ENCODE data around the gene AKT2. TPM values are rescaled to one million over a fixed set of nuclear protein-coding genes. Genes with fewer than 3 reads are reported as not detected.

AKT2 gene
- total RNA-seq, 1 experiment from 2014 or later = 2,376 TPM

GRCh38 chr19:40232479-40232878 is 52.7 kb downstream of the AKT2 start:
- Histone ChIP-seq H3K9me3 (ENCODE audit: control insufficient read depth, insufficient read depth, low read depth, low read length) (no peaks in the 10 kb centered on the region), H3K36me3 (ENCODE audit: control insufficient read depth, insufficient read depth, low read length) (peaks cover 39% of the 10 kb centered on the region), H3K4me1 (ENCODE audit: control insufficient read depth, insufficient read depth, low read length) (peaks cover 34% of the 10 kb centered on the region), H3K27ac (ENCODE audit: low read length) (no peak overlapping the region; the same call in 1 of the 2 replicates), H3K4me3 (ENCODE audit: low read depth in 2 of 2, low read length in 2 of 2) (no peak overlapping the region), H3K27me3 (ENCODE audit: control insufficient read depth, insufficient read depth, low read length) (no peaks in the 10 kb centered on the region)
- TF ChIP-seq TCF7L2 (IDR thresholded peaks at IDR 0.05; ENCODE audit: low read depth, low read length) (no peak), REST (IDR thresholded peaks at IDR 0.05; ENCODE audit: insufficient read depth in 1 of 2, low read depth in 2 of 2, low read length in 1 of 2) (no peak), POLR2AphosphoS5 (IDR thresholded peaks at IDR 0.05; ENCODE audit: low read depth, low read length) (no peak), SIN3A (IDR thresholded peaks at IDR 0.05; ENCODE audit: borderline replicate concordance, insufficient read depth, low read depth, low read length) (no peak), CTCF (IDR thresholded peaks at IDR 0.05) (no peak)
- ChIA-PET POLR2A (interaction anchor here (0.6 to 1.3 kb wide), 7 partner anchors 10 to 797 kb away, joined by 3 to 9 read pairs (median 3); partner anchors contain the start of gene RPS16), CTCF (interaction anchor here (0.7 to 3.0 kb wide), 5 partner anchors 12 to 93 kb away, joined by 3 to 30 read pairs (median 4); no protein-coding TSS in a partner anchor)
- no peak for DNase-seq (ENCODE audit: low read depth, low spot score)
- in situ Hi-C loops (cut with HindIII; ENCODE audit: low pct_unique_long_range_greater_than_20kb, low sequenced_read_pairs) = no loop called here
- BruUV-seq (replicated peaks) = no TSS peak
- intact Hi-C loops (cut with micrococcal nuclease; ENCODE audit: unreplicated experiment) = no loop called here
- peak; percentile 28 for ATAC-seq

- H3K27me3 ChIP-seq (ENCODE audit: control insufficient read depth, insufficient read depth, low read length) = peaks cover under 1% of the 10 kb centered on the region; the same call in 1 of the 2 replicates
- intact Hi-C loops (cut with micrococcal nuclease; ENCODE audit: unreplicated experiment) = no loop called here
- no peaks in the 10 kb centered on the region for H3K9me3 ChIP-seq (ENCODE audit: control insufficient read depth, insufficient read depth, low read depth, low read length)
- H3K4me3 ChIP-seq (ENCODE audit: low read depth in 2 of 2, low read length in 2 of 2) = no peak overlapping the region
- peak; percentile 62 for ATAC-seq
- CTCF ChIA-PET = interaction anchor here (0.5 to 3.0 kb wide), 13 partner anchors 11 to 473 kb away, joined by 3 to 30 read pairs (median 4); partner anchors contain the start of genes FBL and TTC9B
- H3K36me3 ChIP-seq (ENCODE audit: control insufficient read depth, insufficient read depth, low read length) = peaks cover 34% of the 10 kb centered on the region
- no peak for DNase-seq (ENCODE audit: low read depth, low spot score)
- peak overlapping the region; percentile 35 for H3K27ac ChIP-seq (ENCODE audit: low read length)
- TF ChIP-seq REST (IDR thresholded peaks at IDR 0.05; ENCODE audit: insufficient read depth in 1 of 2, low read depth in 2 of 2, low read length in 1 of 2) = no peak
- no peak for TF ChIP-seq TCF7L2 (IDR thresholded peaks at IDR 0.05; ENCODE audit: low read depth, low read length)
- TF ChIP-seq POLR2AphosphoS5 (IDR thresholded peaks at IDR 0.05; ENCODE audit: low read depth, low read length) = no peak
- no TSS peak for BruUV-seq (replicated peaks)
- in situ Hi-C loops (cut with HindIII; ENCODE audit: low pct_unique_long_range_greater_than_20kb, low sequenced_read_pairs) = no loop called here
- peaks cover 35% of the 10 kb centered on the region for H3K4me1 ChIP-seq (ENCODE audit: control insufficient read depth, insufficient read depth, low read length)
- POLR2A ChIA-PET = interaction anchor here (0.5 to 1.3 kb wide), 8 partner anchors 9 to 796 kb away, joined by 3 to 9 read pairs (median 3); partner anchors contain the start of gene RPS16
Observed at GRCh38 chr19:40231544-40232424, 53.4 kb downstream of the AKT2 start.

All from Panc1 (cell line).